ENCODE measurements around the gene MED27.
A peak's percentile ranks its signal among the peaks of the same experiment; 100 is the strongest.

The MED27 gene

GRCh38 chr9:131997779-131998178 lies 81.9 kb downstream of the MED27 start:
- DNase-seq (ENCODE audit: low read depth) = no peak

- DNase-seq (ENCODE audit: low read depth) = no peak
Observed at GRCh38 chr9:131997076-131997475, 82.6 kb downstream of the MED27 start.

GRCh38 chr9:131995382-131995781 lies 84.3 kb downstream of the MED27 start:
- DNase-seq (ENCODE audit: low read depth) = no peak

- DNase-seq (ENCODE audit: low read depth) = no peak
Observed at GRCh38 chr9:131994364-131995125, 85.1 kb downstream of the MED27 start.

- no peak for DNase-seq (ENCODE audit: low read depth)
Observed at GRCh38 chr9:131992906-131993657, 86.6 kb downstream of the MED27 start.

- DNase-seq (ENCODE audit: low read depth) = no peak
Observed at GRCh38 chr9:131987232-131987631, 92.4 kb downstream of the MED27 start.

GRCh38 chr9:131986576-131986975 lies 93.1 kb downstream of the MED27 start:
- no peak for DNase-seq (ENCODE audit: low read depth)

- DNase-seq (ENCODE audit: low read depth) = no peak
Observed at GRCh38 chr9:131986089-131986488, 93.6 kb downstream of the MED27 start.

GRCh38 chr9:131984564-131984963 lies 95.1 kb downstream of the MED27 start:
- DNase-seq (ENCODE audit: low read depth) = no peak

- peak; percentile 35 for DNase-seq (ENCODE audit: low read depth)
Observed at GRCh38 chr9:131982671-131983239, 96.9 kb downstream of the MED27 start.

- no peak for DNase-seq (ENCODE audit: low read depth)
Observed at GRCh38 chr9:131982102-131982501, 97.6 kb downstream of the MED27 start.

- no peak for DNase-seq (ENCODE audit: low read depth)
Observed at GRCh38 chr9:131981116-131981776, 98.4 kb downstream of the MED27 start.

- DNase-seq (ENCODE audit: low read depth) = no peak
Observed at GRCh38 chr9:131980267-131981016, 99.2 kb downstream of the MED27 start.

GRCh38 chr9:131977109-131977838 lies 102.4 kb downstream of the MED27 start:
- no peak for DNase-seq (ENCODE audit: low read depth)

- no peak for DNase-seq (ENCODE audit: low read depth)
Observed at GRCh38 chr9:131976157-131977108, 103.2 kb downstream of the MED27 start.

- no peak for DNase-seq (ENCODE audit: low read depth)
Observed at GRCh38 chr9:131972889-131973288, 106.8 kb downstream of the MED27 start.

GRCh38 chr9:131971482-131972074 lies 108.1 kb downstream of the MED27 start:
- DNase-seq (ENCODE audit: low read depth) = no peak

GRCh38 chr9:131969469-131969989 lies 110.1 kb downstream of the MED27 start:
- no peak for DNase-seq (ENCODE audit: low read depth)

- no peak for DNase-seq (ENCODE audit: low read depth)
Observed at GRCh38 chr9:131968632-131969031, 111.0 kb downstream of the MED27 start.
